Neural progenitor cell (in vitro differentiated cells): ENCODE results near the gene PRKAG3. TPM values are rescaled to one million over a fixed set of nuclear protein-coding genes. Genes with fewer than 3 reads are reported as not detected.

Source experiments
- DNase-seq: peaks from one replicate; pipeline ENCODE4 v3.0.0-alpha.2; 2016; ENCODE audit warnings: low spot score
- H2AFZ ChIP-seq: fragments of 200-600 bp; sonication (generic); replicated peaks from 2 replicates; pipeline ENCODE4 v1.6.1; 2016; ENCODE audit warnings: antibody characterized with exemption
- H3F3A ChIP-seq: fragments of 200-600 bp; sonication (generic); 2 replicates; pipeline ENCODE4 v1.6.1; 2016; ENCODE audit warnings: antibody characterized with exemption, low read depth
- H3K27ac ChIP-seq: fragments of 200-600 bp; sonication (generic); 2 replicates; pipeline ENCODE4 v1.5.1; 2016; ENCODE audit warnings: mild to moderate bottlenecking
- H3K27me3 ChIP-seq: fragments of 200-600 bp; sonication (generic); 2 replicates; pipeline ENCODE4 v1.6.1; 2016; ENCODE audit warnings: mild to moderate bottlenecking, moderate library complexity
- H3K36me3 ChIP-seq: fragments of 200-600 bp; sonication (generic); 2 replicates; pipeline ENCODE4 v1.5.1; 2016
- H3K4me1 ChIP-seq: fragments of 200-600 bp; sonication (generic); 2 replicates; pipeline ENCODE4 v1.6.1; 2016; ENCODE audit warnings: mixed run types
- H3K4me2 ChIP-seq: fragments of 200-600 bp; sonication (generic); 2 replicates; pipeline ENCODE4 v1.6.1; 2016
- H3K4me3 ChIP-seq: fragments of 200-600 bp; sonication (generic); 2 replicates; pipeline ENCODE4 v1.5.1; 2016
- H3K79me2 ChIP-seq: fragments of 200-600 bp; sonication (generic); 2 replicates; pipeline ENCODE4 v1.6.1; 2016; ENCODE audit warnings: low read depth
- H3K9ac ChIP-seq: fragments of 200-600 bp; sonication (generic); 2 replicates; pipeline ENCODE4 v1.6.1; 2016
- H3K9me3 ChIP-seq: fragments of 200-600 bp; sonication (generic); 2 replicates; pipeline ENCODE4 v1.5.1; 2016; ENCODE audit warnings: low read depth
- H4K20me1 ChIP-seq: fragments of 200-600 bp; sonication (generic); 2 replicates; pipeline ENCODE4 v1.6.1; 2016; ENCODE audit warnings: low read depth
- H3K27ac Mint-ChIP-seq: 3 replicates; pipeline ENCODE4 v1.8.0; 2021; ENCODE audit warnings: mixed read lengths
- H3K27me3 Mint-ChIP-seq: 2 replicates; pipeline ENCODE4 v1.8.0; 2022; ENCODE audit warnings: low read depth, mild to moderate bottlenecking, inconsistent platforms, moderate library complexity, mixed read lengths; ENCODE audit not compliant: insufficient read depth
- H3K36me3 Mint-ChIP-seq: 3 replicates; pipeline ENCODE4 v1.8.0; 2021; ENCODE audit warnings: mixed read lengths
- H3K4me1 Mint-ChIP-seq: 3 replicates; pipeline ENCODE4 v1.8.0; 2021; ENCODE audit warnings: mixed read lengths
- H3K4me3 Mint-ChIP-seq: 3 replicates; pipeline ENCODE4 v1.8.0; 2021; ENCODE audit warnings: mild to moderate bottlenecking, moderate library complexity, mixed read lengths
- H3K9me3 Mint-ChIP-seq: 3 replicates; pipeline ENCODE4 v1.8.0; 2020; ENCODE audit warnings: mixed read lengths
- CTCF ChIP-seq: fragments of 200-600 bp; sonication (generic); IDR thresholded peaks from 2 replicates; pipeline ENCODE4 v1.5.1; 2017; ENCODE audit warnings: antibody characterized with exemption, mild to moderate bottlenecking
- EZH2 ChIP-seq: fragments of 200-600 bp; sonication (generic); IDR thresholded peaks from 2 replicates; pipeline ENCODE4 v1.6.1; 2017; ENCODE audit warnings: antibody characterized with exemption, mild to moderate bottlenecking, moderate library complexity
- EZH2phosphoT487 ChIP-seq: fragments of 200-600 bp; sonication (generic); IDR thresholded peaks from 2 replicates; pipeline ENCODE4 v1.6.1; 2017; ENCODE audit warnings: antibody characterized with exemption
- total RNA-seq: library from RNA; depleted of rRNA; stranded (reverse); fragments of >200 nt; gene quantifications from 2 replicates; pipeline ENCODE4 v1.2.3, GENCODE V29; 2015; ENCODE audit warnings: low replicate concordance

Gene PRKAG3
- total RNA-seq, 1 donor from 2014 or later, result not detected

- Histone ChIP-seq H3K27ac (no peak overlapping the region), H3K9ac (no peak overlapping the region), H2AFZ (no peak overlapping the region), H4K20me1 (peaks cover 14% of the 10 kb centered on the region), H3K4me1 (peaks cover 3% of the 10 kb centered on the region), H3K4me3 (no peak overlapping the region), H3F3A (no peaks in the 10 kb centered on the region), H3K4me2 (no peak overlapping the region), H3K27me3 (peaks cover 100% of the 10 kb centered on the region), H3K36me3 (no peaks in the 10 kb centered on the region), H3K9me3 (no peaks in the 10 kb centered on the region), H3K79me2 (no peaks in the 10 kb centered on the region)
- H3K36me3 Mint-ChIP-seq, result no peaks in the 10 kb centered on the region
- peaks cover 85% of the 10 kb centered on the region for H3K27me3 Mint-ChIP-seq
- no peak overlapping the region for H3K27ac Mint-ChIP-seq
- DNase-seq, result no peak
- TF ChIP-seq EZH2 (no peak), EZH2phosphoT487 (no peak), CTCF (no peak)
- peaks cover 5% of the 10 kb centered on the region for H3K9me3 Mint-ChIP-seq
- H3K4me1 Mint-ChIP-seq, result peaks cover 3% of the 10 kb centered on the region
- H3K4me3 Mint-ChIP-seq, result no peak overlapping the region
These were observed 36.3 kb upstream of the PRKAG3 start for GRCh38 chr2:218867900-218868299.

- Histone ChIP-seq H3K79me2 (no peaks in the 10 kb centered on the region), H3K4me1 (peaks cover 3% of the 10 kb centered on the region), H4K20me1 (peaks cover 8% of the 10 kb centered on the region), H3K4me3 (no peak overlapping the region), H3K27ac (no peak overlapping the region), H3K36me3 (no peaks in the 10 kb centered on the region), H2AFZ (no peak overlapping the region), H3K9ac (no peak overlapping the region), H3K27me3 (peaks cover 100% of the 10 kb centered on the region), H3K4me2 (no peak overlapping the region), H3F3A (peaks cover 8% of the 10 kb centered on the region), H3K9me3 (no peaks in the 10 kb centered on the region)
- no peak overlapping the region for H3K27ac Mint-ChIP-seq
- H3K36me3 Mint-ChIP-seq, result no peaks in the 10 kb centered on the region
- H3K9me3 Mint-ChIP-seq, result peaks cover 5% of the 10 kb centered on the region
- peaks cover 6% of the 10 kb centered on the region for H3K4me1 Mint-ChIP-seq
- TF ChIP-seq CTCF (no peak), EZH2phosphoT487 (no peak), EZH2 (no peak)
- H3K27me3 Mint-ChIP-seq, result peaks cover 84% of the 10 kb centered on the region
- DNase-seq, result no peak
- H3K4me3 Mint-ChIP-seq, result no peak overlapping the region
These were observed 34.4 kb upstream of the PRKAG3 start for GRCh38 chr2:218865999-218866398.

- Histone ChIP-seq H3K4me2 (no peak overlapping the region), H4K20me1 (peaks cover 11% of the 10 kb centered on the region), H3K9me3 (no peaks in the 10 kb centered on the region), H3K9ac (no peak overlapping the region), H3K79me2 (no peaks in the 10 kb centered on the region), H3F3A (peaks cover 11% of the 10 kb centered on the region), H3K4me3 (no peak overlapping the region), H2AFZ (no peak overlapping the region), H3K36me3 (no peaks in the 10 kb centered on the region), H3K4me1 (peaks cover 5% of the 10 kb centered on the region), H3K27me3 (peaks cover 100% of the 10 kb centered on the region), H3K27ac (no peak overlapping the region)
- TF ChIP-seq CTCF (no peak), EZH2phosphoT487 (no peak), EZH2 (no peak)
- Mint-ChIP-seq H3K27me3 (peaks cover 84% of the 10 kb centered on the region), H3K27ac (no peak overlapping the region), H3K9me3 (peaks cover 5% of the 10 kb centered on the region), H3K36me3 (no peaks in the 10 kb centered on the region), H3K4me1 (peaks cover 10% of the 10 kb centered on the region), H3K4me3 (no peak overlapping the region)
- DNase-seq, result no peak
These were observed 33.8 kb upstream of the PRKAG3 start for GRCh38 chr2:218865396-218865795.
